CD14-positive monocyte (primary cell): Measurements from ENCODE around the gene ACSBG1. TPM values are rescaled to one million over a fixed set of nuclear protein-coding genes. Genes with fewer than 3 reads are reported as not detected.

Experiments
- DNase-seq, 3 donors: peaks; one replicate each; pipeline ENCODE4 v3.0.0-alpha.2; 2011 to 2022
- H2AFZ ChIP-seq: 2 replicates; pipeline ENCODE4 v1.6.0; 2012; ENCODE audit warnings: mild to moderate bottlenecking, low read depth, low read length, inconsistent platforms; ENCODE audit not compliant: insufficient read depth, poor library complexity, severe bottlenecking
- H3K27ac ChIP-seq, 2 donors: 1 replicate in 1 of 2; 2 replicates in 1 of 2; pipeline ENCODE4 v1.5.1; 2012 to 2013; ENCODE audit warnings: low read length in 2 of 2, control low read depth in 1 of 2, inconsistent platforms in 1 of 2, low read depth in 1 of 2, mild to moderate bottlenecking in 1 of 2
- H3K27me3 ChIP-seq, 2 donors: one replicate each; pipeline versions ENCODE4 v1.6.0 to v1.6.1; 2011 to 2013; ENCODE audit warnings: low read length in 2 of 2; ENCODE audit not compliant: control insufficient read depth in 2 of 2, insufficient read depth in 2 of 2
- H3K36me3 ChIP-seq, 2 donors: replicated peaks in 1 of 2; 1 replicate in 1 of 2; 2 replicates in 1 of 2; pipeline versions ENCODE4 v1.5.1 to v1.6.1; 2012 to 2013; ENCODE audit warnings: low read length in 2 of 2, control low read depth in 1 of 2, inconsistent platforms in 1 of 2, mild to moderate bottlenecking in 1 of 2; ENCODE audit not compliant: insufficient read depth in 2 of 2, control insufficient read depth in 1 of 2
- H3K4me1 ChIP-seq, 2 donors: 1 replicate in 1 of 2; 2 replicates in 1 of 2; pipeline versions ENCODE4 v1.5.1 to v1.6.1; 2012 to 2013; ENCODE audit warnings: low read length in 2 of 2, control low read depth in 1 of 2, inconsistent platforms in 1 of 2, mild to moderate bottlenecking in 1 of 2, moderate library complexity in 1 of 2; ENCODE audit not compliant: insufficient read depth in 2 of 2, control insufficient read depth in 1 of 2
- H3K4me2 ChIP-seq: replicated peaks from 2 replicates; pipeline ENCODE3; 2012; ENCODE audit warnings: low read length, moderate library complexity, mild to moderate bottlenecking; ENCODE audit not compliant: poor library complexity, severe bottlenecking; ENCODE audit errors: extremely low read depth
- H3K4me3 ChIP-seq, 3 experiments: fragments of 200-600 bp in 1 of 3; sonication (generic) in 1 of 3; replicated peaks in 1 of 3; 1 replicate in 2 of 3; 2 replicates in 1 of 3; pipeline ENCODE4 v1.5.1; 2011 to 2013; ENCODE audit warnings: low read length in 3 of 3, mild to moderate bottlenecking in 3 of 3, control low read depth in 2 of 3, low read depth in 2 of 3, inconsistent platforms in 1 of 3, moderate library complexity in 1 of 3
- H3K79me2 ChIP-seq: 2 replicates; pipeline ENCODE4 v1.6.0; 2012; ENCODE audit warnings: mild to moderate bottlenecking, control low read depth, inconsistent platforms, low read length, moderate library complexity; ENCODE audit not compliant: insufficient read depth
- H3K9ac ChIP-seq: 2 replicates; pipeline ENCODE4 v1.6.0; 2017; ENCODE audit warnings: low read length, mild to moderate bottlenecking; ENCODE audit not compliant: insufficient read depth, poor library complexity, severe bottlenecking
- H3K9me3 ChIP-seq, 2 donors: replicated peaks in 1 of 2; 1 replicate in 1 of 2; 2 replicates in 1 of 2; pipeline versions ENCODE4 v1.5.1 to v1.6.1; 2012 to 2013; ENCODE audit warnings: low read length in 2 of 2, control low read depth in 1 of 2; ENCODE audit not compliant: control insufficient read depth in 1 of 2, insufficient read depth in 1 of 2
- H4K20me1 ChIP-seq: 2 replicates; pipeline ENCODE4 v1.6.0; 2012; ENCODE audit warnings: mild to moderate bottlenecking, low read length, control low read depth, moderate library complexity; ENCODE audit not compliant: insufficient read depth
- H3K27ac Mint-ChIP-seq, 7 donors: one replicate each; pipeline ENCODE4 v1.8.0; 2020; ENCODE audit warnings: mild to moderate bottlenecking in 7 of 7, mixed read lengths in 7 of 7, moderate library complexity in 6 of 7, inconsistent platforms in 2 of 7
- H3K27me3 Mint-ChIP-seq, 3 donors: one replicate each; pipeline ENCODE4 v1.8.0; 2021 to 2022; ENCODE audit warnings: low read depth in 3 of 3, mild to moderate bottlenecking in 3 of 3, mixed read lengths in 3 of 3, moderate library complexity in 3 of 3, inconsistent platforms in 1 of 3
- H3K36me3 Mint-ChIP-seq, 2 donors: one replicate each; pipeline ENCODE4 v1.8.0; 2020; ENCODE audit warnings: mixed read lengths in 2 of 2, inconsistent platforms in 1 of 2, mild to moderate bottlenecking in 1 of 2
- H3K4me1 Mint-ChIP-seq: one replicate; pipeline ENCODE4 v1.8.0; 2020; ENCODE audit warnings: mild to moderate bottlenecking, mixed read lengths
- H3K4me3 Mint-ChIP-seq, 2 donors: one replicate each; pipeline ENCODE4 v1.8.0; 2020; ENCODE audit warnings: mild to moderate bottlenecking in 2 of 2, mixed read lengths in 2 of 2, moderate library complexity in 1 of 2
- H3K9me3 Mint-ChIP-seq, 7 donors: one replicate each; pipeline ENCODE4 v1.8.0; 2020 to 2022; ENCODE audit warnings: mixed read lengths in 7 of 7, mild to moderate bottlenecking in 6 of 7, moderate library complexity in 6 of 7, inconsistent platforms in 2 of 7
- WGBS: methylation state at CpG from one replicate; pipeline ENCODE4 v1.1.5; 2013; ENCODE audit warnings: missing lambda C conversion rate; ENCODE audit not compliant: insufficient coverage; 5-methylcytosine and 5-hydroxymethylcytosine counted together
- intact Hi-C, 2 donors: fragments of 100-400 bp; cut with micrococcal nuclease; formaldehyde crosslinking; loops; one replicate each; pipeline versions ENCODE4 v1.15.0 to v1.15.1; 2023
- polyA plus RNA-seq, 3 donors: library from polyadenylated mRNA; depleted of rRNA in 1 of 3; unstranded in 2 of 3; stranded (reverse) in 1 of 3; fragments of 300-500 nt in 2 of 3; fragments of >200 nt in 1 of 3; fragmentation: Illumina TruSeq in 2 of 3; gene quantifications; 1 replicate in 2 of 3; 2 replicates in 1 of 3; pipeline ENCODE4 v1.2.3, GENCODE V29; 2012 to 2021
- TF ChIP-seq, protein P1 (sequence below): fragments of 200-600 bp; IDR thresholded peaks from one replicate; pipeline ENCODE4 v1.8.0; 2022; ENCODE audit warnings: antibody characterized with exemption, mild to moderate bottlenecking

The ACSBG1 gene
- polyA plus RNA-seq, 3 donors: 0.01 TPM; not detected in 2

DNA sequence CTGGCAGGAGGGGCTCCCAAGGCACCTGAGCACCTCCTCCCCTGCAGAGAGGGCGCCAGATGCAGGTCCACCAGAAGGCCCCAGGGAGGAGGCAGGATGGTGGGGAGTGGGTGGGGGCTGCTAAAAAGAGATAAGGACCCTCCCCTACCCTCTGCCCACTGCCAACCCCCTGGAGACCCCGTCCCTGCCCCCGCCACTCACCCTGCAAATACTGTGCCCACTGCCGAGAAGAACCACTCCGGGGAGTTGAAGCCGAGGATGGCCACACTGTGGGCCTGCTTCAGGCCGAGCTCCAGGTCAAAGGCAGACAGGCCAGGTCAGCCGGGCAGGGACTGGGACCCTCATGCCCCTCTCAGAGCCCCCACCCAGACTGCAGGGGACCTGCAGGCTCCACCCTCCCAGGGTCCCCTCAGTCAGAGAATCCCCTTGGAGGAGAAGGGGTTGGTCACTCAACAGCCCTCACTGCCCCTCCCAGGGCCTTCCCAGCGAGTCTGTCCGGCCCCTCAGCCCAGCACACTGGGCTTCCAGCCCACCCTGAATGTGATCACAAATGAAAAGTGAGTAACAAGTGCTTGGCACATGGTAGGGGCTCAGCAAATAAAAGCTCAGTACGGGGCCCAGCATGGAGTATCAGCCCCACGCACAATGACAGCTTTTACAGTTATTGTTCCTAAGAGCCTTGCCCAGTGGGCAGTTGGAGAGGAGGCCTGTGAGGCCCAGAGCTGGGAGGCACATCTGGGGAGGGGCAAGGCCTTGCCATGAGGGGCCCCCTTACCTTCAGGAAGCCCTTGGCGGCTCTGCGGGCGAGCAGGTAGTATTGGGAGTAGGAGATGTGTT lies 40.4 kb downstream of the ACSBG1 start:
- no peak overlapping the region for H3K4me3 ChIP-seq
- H3K9me3 Mint-ChIP-seq: peaks cover 0 to 4% (median 0%) of the 10 kb centered on the region in 7 donors
- no peaks in the 10 kb centered on the region for H3K9me3 ChIP-seq
- H3K9ac ChIP-seq: no peak overlapping the region
- no peaks in the 10 kb centered on the region for H3K36me3 ChIP-seq
- no peak overlapping the region for H3K27ac ChIP-seq
- H3K79me2 ChIP-seq: no peaks in the 10 kb centered on the region
- peak overlapping the region in 1 of 7 donors; percentile 31 for H3K27ac Mint-ChIP-seq
- DNase-seq: no peak
- no peaks in the 10 kb centered on the region for H4K20me1 ChIP-seq
- WGBS: 95% methylated on average over 10 of the region's 15 CpGs
- peaks cover 0 to 3% of the 10 kb centered on the region in 2 donors for H3K4me1 ChIP-seq
- H3K4me2 ChIP-seq: no peak overlapping the region
- H3K27me3 ChIP-seq: no peaks in the 10 kb centered on the region
- H2AFZ ChIP-seq: no peak overlapping the region
- TF ChIP-seq, protein P1, sequence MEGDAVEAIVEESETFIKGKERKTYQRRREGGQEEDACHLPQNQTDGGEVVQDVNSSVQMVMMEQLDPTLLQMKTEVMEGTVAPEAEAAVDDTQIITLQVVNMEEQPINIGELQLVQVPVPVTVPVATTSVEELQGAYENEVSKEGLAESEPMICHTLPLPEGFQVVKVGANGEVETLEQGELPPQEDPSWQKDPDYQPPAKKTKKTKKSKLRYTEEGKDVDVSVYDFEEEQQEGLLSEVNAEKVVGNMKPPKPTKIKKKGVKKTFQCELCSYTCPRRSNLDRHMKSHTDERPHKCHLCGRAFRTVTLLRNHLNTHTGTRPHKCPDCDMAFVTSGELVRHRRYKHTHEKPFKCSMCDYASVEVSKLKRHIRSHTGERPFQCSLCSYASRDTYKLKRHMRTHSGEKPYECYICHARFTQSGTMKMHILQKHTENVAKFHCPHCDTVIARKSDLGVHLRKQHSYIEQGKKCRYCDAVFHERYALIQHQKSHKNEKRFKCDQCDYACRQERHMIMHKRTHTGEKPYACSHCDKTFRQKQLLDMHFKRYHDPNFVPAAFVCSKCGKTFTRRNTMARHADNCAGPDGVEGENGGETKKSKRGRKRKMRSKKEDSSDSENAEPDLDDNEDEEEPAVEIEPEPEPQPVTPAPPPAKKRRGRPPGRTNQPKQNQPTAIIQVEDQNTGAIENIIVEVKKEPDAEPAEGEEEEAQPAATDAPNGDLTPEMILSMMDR: no peak
- H3K4me3 Mint-ChIP-seq: no peak overlapping the region
- H3K36me3 Mint-ChIP-seq: no peaks in the 10 kb centered on the region
- peaks cover 8% of the 10 kb centered on the region for H3K4me1 Mint-ChIP-seq
- intact Hi-C loops: no loop called here
- peaks cover 0 to 7% (median 0%) of the 10 kb centered on the region in 3 donors for H3K27me3 Mint-ChIP-seq

GRCh38 chr15:78192826-78193594 lies 41.4 kb downstream of the ACSBG1 start:
- intact Hi-C loops: no loop called here
- Histone ChIP-seq H3K79me2 (no peaks in the 10 kb centered on the region), H3K4me2 (no peak overlapping the region), H3K9me3 (no peaks in the 10 kb centered on the region), H3K27ac (no peak overlapping the region), H3K4me1 (peaks cover 0 to 3% of the 10 kb centered on the region in 2 donors), H3K4me3 (no peak overlapping the region), H4K20me1 (no peaks in the 10 kb centered on the region), H2AFZ (no peak overlapping the region), H3K9ac (no peak overlapping the region), H3K27me3 (no peaks in the 10 kb centered on the region), H3K36me3 (no peaks in the 10 kb centered on the region)
- peaks cover 8% of the 10 kb centered on the region for H3K4me1 Mint-ChIP-seq
- H3K36me3 Mint-ChIP-seq: no peaks in the 10 kb centered on the region
- TF ChIP-seq, protein P1: no peak
- H3K4me3 Mint-ChIP-seq: no peak overlapping the region
- H3K9me3 Mint-ChIP-seq: peaks cover 0 to 4% (median 0%) of the 10 kb centered on the region in 7 donors
- WGBS: 100% methylated on average over 1 of the region's 10 CpGs
- peaks cover 0 to 7% (median 0%) of the 10 kb centered on the region in 3 donors for H3K27me3 Mint-ChIP-seq
- H3K27ac Mint-ChIP-seq: no peak overlapping the region
- DNase-seq: no peak
